Measurements from ENCODE around the gene FBXL14.
"Not testable (repeated sequence)": the region's sequence is repeated elsewhere in the genome, so short reads cannot be mapped to it uniquely, and the experiment has no call there.

FBXL14 gene

DNA sequence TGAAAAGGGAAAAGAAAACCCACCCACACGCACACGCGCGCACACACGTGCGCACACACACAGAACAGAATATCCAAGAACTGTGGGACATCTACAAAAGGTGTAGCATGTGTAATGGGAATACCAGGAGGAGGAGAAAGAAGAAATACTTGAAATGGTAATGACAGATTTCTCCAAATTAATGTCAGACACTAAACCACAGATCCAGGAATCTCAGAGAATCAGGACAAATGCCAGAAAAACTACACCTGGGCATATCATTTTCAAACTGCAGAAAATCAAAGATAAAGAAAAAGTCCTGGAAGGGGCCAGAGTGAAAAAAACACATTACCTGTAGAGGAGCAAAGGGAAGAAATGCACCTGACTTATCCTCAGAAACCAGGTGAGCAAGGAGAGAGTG lies 26.5 kb downstream of the FBXL14 start:
- TF ChIP-seq CTCF (IDR thresholded peaks at IDR 0.05), result no peak
- no peak for DNase-seq (ENCODE audit: low spot score)
- H3K4me3 ChIP-seq, result no peak overlapping the region
- H3K27ac ChIP-seq, result no peak overlapping the region

GRCh38 chr12:1566449-1567135 lies 27.8 kb downstream of the FBXL14 start:
- DNase-seq (ENCODE audit: low spot score), result no peak
- TF ChIP-seq CTCF (IDR thresholded peaks at IDR 0.05), result no peak
- Histone ChIP-seq H3K4me3 (no peak overlapping the region), H3K27ac (no peak overlapping the region)

DNA sequence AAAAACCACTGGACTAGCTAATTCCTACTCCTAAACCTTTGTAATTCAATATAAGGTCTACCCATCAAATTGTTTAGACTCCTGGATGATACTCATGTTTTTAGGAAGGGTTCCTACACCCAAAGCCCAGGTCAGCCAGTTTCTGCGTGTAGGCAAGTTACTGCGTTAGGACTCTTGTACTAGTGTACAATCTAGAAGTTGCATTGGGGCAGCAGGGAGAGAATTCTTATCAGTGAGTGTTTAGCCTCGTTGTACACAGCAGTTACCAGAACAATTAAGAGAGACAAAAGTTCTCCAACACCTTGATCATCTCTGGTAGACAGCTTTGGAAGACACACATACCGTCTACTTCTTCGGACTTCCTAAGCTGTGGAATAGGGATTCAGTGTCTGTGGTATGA lies 29.2 kb downstream of the FBXL14 start:
- no peak for DNase-seq (ENCODE audit: low spot score)
- TF ChIP-seq CTCF (IDR thresholded peaks at IDR 0.05), result no peak

DNA sequence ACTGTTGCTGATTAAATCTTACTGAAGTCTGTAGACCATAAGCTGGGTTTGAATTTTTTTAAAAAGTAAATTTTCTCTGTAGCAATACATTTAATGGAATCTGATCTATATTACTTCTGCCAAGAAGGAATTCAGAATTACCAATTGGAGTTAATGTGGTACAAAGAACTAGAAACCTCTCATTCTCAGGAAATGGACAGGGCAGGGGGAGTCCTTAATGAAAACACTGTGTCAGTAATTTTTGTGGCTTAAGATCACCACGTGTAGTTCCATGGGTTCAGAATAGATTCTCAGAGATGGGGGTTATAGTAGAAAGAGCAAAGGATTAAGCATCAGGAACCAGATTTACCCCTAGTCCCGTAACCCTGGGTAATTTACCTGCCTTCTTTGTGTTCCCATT lies 30.3 kb downstream of the FBXL14 start:
- DNase-seq (ENCODE audit: low spot score), result no peak
- H3K4me3 ChIP-seq, result no peak overlapping the region
- no peak overlapping the region for H3K27ac ChIP-seq
- TF ChIP-seq CTCF (IDR thresholded peaks at IDR 0.05), result no peak

More for the DNA sequence above, 29.2 kb downstream of the FBXL14 start:
- H3K4me3 ChIP-seq, result no peak overlapping the region
- no peak overlapping the region for H3K27ac ChIP-seq

- Histone ChIP-seq H3K4me3 (peak overlapping the region; percentile 45), H3K27ac (peak overlapping the region in 1 of 2 donors; percentile 14)
- no peak for DNase-seq (ENCODE audit: low spot score)
- TF ChIP-seq CTCF (IDR thresholded peaks at IDR 0.05), result no peak
These were observed 31.5 kb downstream of the FBXL14 start for GRCh38 chr12:1562813-1563407.

GRCh38 chr12:1560704-1561103 lies 33.7 kb downstream of the FBXL14 start:
- no peak for TF ChIP-seq CTCF (IDR thresholded peaks at IDR 0.05)
- Histone ChIP-seq H3K4me3 (no peak overlapping the region), H3K27ac (no peak overlapping the region)
- no peak for DNase-seq (ENCODE audit: low spot score)

DNA sequence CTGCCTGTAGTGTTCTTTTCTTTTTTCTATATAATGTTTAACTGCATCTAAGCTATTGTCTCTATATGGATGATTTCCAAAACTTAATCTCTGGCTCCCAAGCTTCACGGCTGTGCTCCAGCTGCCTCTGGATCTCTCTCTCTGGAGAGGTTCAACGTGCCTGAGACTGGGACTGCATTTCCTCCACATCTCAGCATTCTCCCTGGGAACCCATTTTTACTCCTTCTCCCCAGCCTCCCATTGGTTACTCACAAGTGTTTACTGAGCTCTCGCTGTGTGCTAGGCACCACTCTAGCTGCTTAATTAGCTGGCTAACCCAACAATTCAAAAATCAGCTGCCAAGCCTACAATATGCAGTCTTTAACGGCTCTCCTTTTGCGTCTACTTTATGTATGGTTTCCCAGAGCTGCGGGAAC lies 34.7 kb downstream of the FBXL14 start:
- no peak for TF ChIP-seq CTCF (IDR thresholded peaks at IDR 0.05)
- H3K27ac ChIP-seq, result no peak overlapping the region
- DNase-seq (ENCODE audit: low spot score), result no peak
- H3K4me3 ChIP-seq, result no peak overlapping the region

- not testable (repeated sequence) for H3K27ac ChIP-seq; DNase-seq (ENCODE audit: low spot score); H3K4me3 ChIP-seq
These were observed 36.3 kb downstream of the FBXL14 start for GRCh38 chr12:1558108-1558507.
